SU-DHL-6 (cell line): ENCODE measurements around the gene FAM240A.

ENCODE experiments used
- CTCF ChIP-seq: fragments of 200-600 bp; sonication (generic); IDR thresholded peaks from one replicate; pipeline ENCODE4 v1.5.1; 2017; ENCODE audit warnings: antibody characterized with exemption, mild to moderate bottlenecking, low read length, moderate library complexity; ENCODE audit not compliant: insufficient read depth, poor library complexity, severe bottlenecking
- EZH2phosphoT487 ChIP-seq: fragments of 200-600 bp; sonication (generic), shearing (Covaris generic); conservative IDR thresholded peaks from 2 replicates; pipeline ENCODE4 v1.6.1; 2018; ENCODE audit warnings: mild to moderate bottlenecking, antibody characterized with exemption, low read length, moderate library complexity, mixed read lengths

DNA sequence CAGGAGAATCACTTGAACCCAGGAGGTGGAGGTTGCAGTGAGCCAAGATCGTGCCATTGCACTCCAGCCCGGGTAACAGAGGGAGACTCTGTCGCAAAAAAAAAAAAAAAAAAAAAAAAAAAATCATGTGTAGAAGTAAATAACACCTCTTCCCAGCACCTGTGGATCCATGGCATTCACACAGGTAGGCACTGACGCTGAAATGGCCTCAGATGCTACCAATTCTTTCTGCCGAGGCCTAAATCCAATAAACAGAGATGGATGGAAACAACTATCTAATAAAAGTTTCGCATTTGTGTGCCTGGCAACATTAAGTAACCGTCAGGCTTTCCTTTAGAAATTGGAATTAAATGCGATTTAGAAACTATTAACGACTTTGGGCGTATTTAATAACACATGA lies 35.9 kb upstream of the FAM240A start:
- TF ChIP-seq CTCF (no peak), EZH2phosphoT487 (no peak)
